NB4 (cell line): ENCODE results near the gene KIF16B.
"Not testable (repeated sequence)": the region's sequence is repeated elsewhere in the genome, so short reads cannot be mapped to it uniquely, and the experiment has no call there.

ENCODE experiments used
- DNase-seq: peaks from one replicate; pipeline ENCODE4 v3.0.0; 2010; ENCODE audit warnings: low read depth
- H3K4me3 ChIP-seq: one replicate; pipeline ENCODE4 v1.5.1; 2011; ENCODE audit warnings: mild to moderate bottlenecking, low read depth, low read length, moderate library complexity
- MYC ChIP-seq: IDR thresholded peaks from 2 replicates; pipeline ENCODE4 v1.6.1; 2011; ENCODE audit warnings: low read depth, low read length
- POLR2A ChIP-seq: IDR thresholded peaks from 2 replicates; pipeline ENCODE4 v1.6.1; 2011; ENCODE audit warnings: mild to moderate bottlenecking; ENCODE audit not compliant: insufficient read length; ENCODE audit errors: extremely low read depth
- TF ChIP-seq, protein P1 (sequence below): IDR thresholded peaks from one replicate; pipeline ENCODE4 v1.5.1; 2012; ENCODE audit warnings: low read depth, low read length
- TF ChIP-seq, protein P2 (sequence below): IDR thresholded peaks from 2 replicates; pipeline ENCODE4 v1.6.1; 2011; ENCODE audit warnings: low read depth, low read length

Gene KIF16B

DNA sequence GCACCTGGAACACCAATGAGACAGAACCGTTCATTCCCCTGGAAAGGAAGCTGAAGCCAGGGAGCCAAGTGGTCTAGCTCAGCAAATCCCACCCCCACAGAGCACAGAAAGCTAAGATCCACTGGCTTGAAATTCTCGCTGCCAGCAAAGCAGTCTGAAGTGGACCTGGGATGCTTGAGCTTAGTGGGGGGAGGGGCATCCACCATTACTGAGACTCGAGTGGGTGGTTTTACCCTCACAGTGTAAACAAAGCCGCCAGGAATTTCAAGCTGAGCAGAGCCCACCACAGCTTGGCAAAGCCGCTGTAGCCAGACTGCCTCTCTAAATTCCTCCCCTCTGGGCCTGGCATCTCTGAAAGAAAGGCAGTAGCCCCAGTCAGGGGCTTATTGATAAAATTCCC lies 53.1 kb downstream of the KIF16B start:
- DNase-seq, result no peak
- TF ChIP-seq MYC (no peak), POLR2A (no peak)
- TF ChIP-seq, protein P1, sequence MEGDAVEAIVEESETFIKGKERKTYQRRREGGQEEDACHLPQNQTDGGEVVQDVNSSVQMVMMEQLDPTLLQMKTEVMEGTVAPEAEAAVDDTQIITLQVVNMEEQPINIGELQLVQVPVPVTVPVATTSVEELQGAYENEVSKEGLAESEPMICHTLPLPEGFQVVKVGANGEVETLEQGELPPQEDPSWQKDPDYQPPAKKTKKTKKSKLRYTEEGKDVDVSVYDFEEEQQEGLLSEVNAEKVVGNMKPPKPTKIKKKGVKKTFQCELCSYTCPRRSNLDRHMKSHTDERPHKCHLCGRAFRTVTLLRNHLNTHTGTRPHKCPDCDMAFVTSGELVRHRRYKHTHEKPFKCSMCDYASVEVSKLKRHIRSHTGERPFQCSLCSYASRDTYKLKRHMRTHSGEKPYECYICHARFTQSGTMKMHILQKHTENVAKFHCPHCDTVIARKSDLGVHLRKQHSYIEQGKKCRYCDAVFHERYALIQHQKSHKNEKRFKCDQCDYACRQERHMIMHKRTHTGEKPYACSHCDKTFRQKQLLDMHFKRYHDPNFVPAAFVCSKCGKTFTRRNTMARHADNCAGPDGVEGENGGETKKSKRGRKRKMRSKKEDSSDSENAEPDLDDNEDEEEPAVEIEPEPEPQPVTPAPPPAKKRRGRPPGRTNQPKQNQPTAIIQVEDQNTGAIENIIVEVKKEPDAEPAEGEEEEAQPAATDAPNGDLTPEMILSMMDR, result no peak
- TF ChIP-seq, protein P2, sequence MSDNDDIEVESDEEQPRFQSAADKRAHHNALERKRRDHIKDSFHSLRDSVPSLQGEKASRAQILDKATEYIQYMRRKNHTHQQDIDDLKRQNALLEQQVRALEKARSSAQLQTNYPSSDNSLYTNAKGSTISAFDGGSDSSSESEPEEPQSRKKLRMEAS, result no peak
- no peak overlapping the region for H3K4me3 ChIP-seq

GRCh38 chr20:16519673-16520072 lies 53.6 kb downstream of the KIF16B start:
- not testable (repeated sequence) for DNase-seq

GRCh38 chr20:16518784-16519084 lies 54.5 kb downstream of the KIF16B start:
- TF ChIP-seq MYC (no peak), POLR2A (no peak)
- TF ChIP-seq, protein P2, result no peak
- TF ChIP-seq, protein P1, result no peak
- no peak overlapping the region for H3K4me3 ChIP-seq
- no peak for DNase-seq

More at GRCh38 chr20:16519673-16520072, 53.6 kb downstream of the KIF16B start:
- not testable (repeated sequence) for H3K4me3 ChIP-seq

- peak; percentile 46 for DNase-seq
- TF ChIP-seq, protein P2, result no peak
- TF ChIP-seq, protein P1, result peak; percentile 57
- H3K4me3 ChIP-seq, result no peak overlapping the region
Observed at GRCh38 chr20:16517946-16518783, 55.1 kb downstream of the KIF16B start.

- no peak for DNase-seq
Observed at GRCh38 chr20:16516794-16517193, 56.5 kb downstream of the KIF16B start.

GRCh38 chr20:16515046-16515445 lies 58.2 kb downstream of the KIF16B start:
- no peak overlapping the region for H3K4me3 ChIP-seq
- DNase-seq, result no peak
- TF ChIP-seq POLR2A (no peak), MYC (no peak)
- TF ChIP-seq, protein P2, result no peak
- TF ChIP-seq, protein P1, result no peak

More at GRCh38 chr20:16516794-16517193, 56.5 kb downstream of the KIF16B start:
- TF ChIP-seq, protein P1, result no peak
- TF ChIP-seq, protein P2, result no peak
- TF ChIP-seq POLR2A (no peak), MYC (no peak)
- no peak overlapping the region for H3K4me3 ChIP-seq
